Spinal cord (tissue), 4 donors: ENCODE results near the gene CCNB3. TPM values are rescaled to one million over a fixed set of nuclear protein-coding genes. Genes with fewer than 3 reads are reported as not detected.

ENCODE experiments used
- polyA plus RNA-seq, 2 donors: library from polyadenylated mRNA; unstranded; fragments of 120-200 nt; gene quantifications; one replicate each; pipeline ENCODE4 v1.2.1, GENCODE V29; 2013; ENCODE audit not compliant: insufficient read length in 2 of 2
- small RNA-seq: library from RNA; depleted of rRNA; stranded (forward); fragments of <200 nt; gene quantifications from one replicate; pipeline ENCODE3, GENCODE V24; 2014; ENCODE audit warnings: low replicate concordance
- total RNA-seq, 2 donors: library from RNA; depleted of rRNA in 1 of 2; stranded (reverse); fragments of 120-200 nt in 1 of 2; fragments of >200 nt in 1 of 2; gene quantifications; one replicate each; pipeline versions ENCODE4 v1.2.3 to v1.2.4, GENCODE V29; 2013 to 2014

CCNB3 gene
- total and polyA plus RNA-seq, 4 donors: 0.40 to 1.1 (median 1.0) TPM

Small RNA genes within 50 kb of the gene (small RNA-seq; reads per million reads assigned to genes)
- gene PYY3 (not detected), gene RF00019 (not detected)

Other genes starting within 250 kb of the CCNB3 start
- not detected for gene AKAP4, start 3.8 kb upstream of the CCNB3 start, total RNA-seq
- gene AKAP4, start 3.8 kb upstream of the CCNB3 start, polyA plus RNA-seq: not detected